Measurements from ENCODE around the gene ADIPOR2.
"Not testable (repeated sequence)": the region's sequence is repeated elsewhere in the genome, so short reads cannot be mapped to it uniquely, and the experiment has no call there.

ADIPOR2 gene

GRCh38 chr12:1705774-1706631 lies 15.1 kb downstream of the ADIPOR2 start:
- no peak overlapping the region for H3K4me3 ChIP-seq (replicated peaks; ENCODE audit: low read depth, low read length)
- peak; percentile 28 for DNase-seq (ENCODE audit: low read depth)
- TF ChIP-seq CTCF (IDR thresholded peaks at IDR 0.05; ENCODE audit: low read length, missing control alignments) = no peak

GRCh38 chr12:1706632-1706980 lies 15.7 kb downstream of the ADIPOR2 start:
- TF ChIP-seq CTCF (IDR thresholded peaks at IDR 0.05; ENCODE audit: low read length, missing control alignments) = no peak
- H3K4me3 ChIP-seq (replicated peaks; ENCODE audit: low read depth, low read length) = no peak overlapping the region
- no peak for DNase-seq (ENCODE audit: low read depth)

GRCh38 chr12:1707051-1707450 lies 16.2 kb downstream of the ADIPOR2 start:
- no peak for DNase-seq (ENCODE audit: low read depth)
- no peak overlapping the region for H3K4me3 ChIP-seq (replicated peaks; ENCODE audit: low read depth, low read length)
- TF ChIP-seq CTCF (IDR thresholded peaks at IDR 0.05; ENCODE audit: low read length, missing control alignments) = no peak

DNA sequence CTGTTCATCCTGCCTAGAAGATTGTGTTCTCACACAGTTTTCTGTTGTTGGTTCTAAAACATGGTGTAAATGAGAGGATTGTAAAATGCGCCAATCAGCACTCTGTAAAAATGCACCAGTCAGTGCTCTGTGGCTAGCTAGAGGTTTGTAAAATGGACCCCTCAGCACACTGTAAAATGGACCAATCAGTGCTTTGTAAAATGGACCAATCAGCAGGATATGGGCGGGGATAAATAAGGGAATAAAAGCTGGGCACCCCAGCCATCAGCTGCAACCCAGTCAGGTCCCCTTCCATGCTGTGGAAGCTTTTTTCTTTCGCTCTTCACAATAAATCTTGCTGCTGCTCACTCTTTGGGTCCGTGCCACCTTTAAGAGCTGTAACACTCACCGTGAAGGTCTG lies 19.1 kb downstream of the ADIPOR2 start:
- DNase-seq (ENCODE audit: low read depth); H3K4me3 ChIP-seq (replicated peaks; ENCODE audit: low read depth, low read length): not testable (repeated sequence)

DNA sequence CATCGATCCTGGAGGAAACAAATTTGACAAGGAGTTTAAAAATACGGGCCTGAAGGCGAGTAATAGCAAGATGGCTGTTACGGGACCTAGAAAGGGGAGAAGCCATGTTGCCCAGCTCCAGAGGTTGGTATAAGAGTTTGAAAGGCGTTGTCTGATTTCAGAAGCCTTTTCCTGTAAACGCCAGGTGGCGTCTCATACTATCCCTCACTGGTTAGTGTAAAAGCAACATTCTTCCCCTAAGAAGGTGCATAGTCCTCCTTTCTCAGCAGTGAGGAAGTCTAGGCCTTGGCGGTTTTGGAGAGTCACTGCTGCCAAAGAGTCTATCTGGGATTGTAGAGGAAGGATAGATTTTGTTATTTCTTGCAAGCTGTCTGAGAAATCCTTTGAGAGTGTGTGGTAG lies 20.0 kb downstream of the ADIPOR2 start:
- not testable (repeated sequence) for H3K4me3 ChIP-seq (replicated peaks; ENCODE audit: low read depth, low read length); DNase-seq (ENCODE audit: low read depth)

GRCh38 chr12:1711536-1712211 lies 20.8 kb downstream of the ADIPOR2 start:
- peak; percentile 77 for DNase-seq (ENCODE audit: low read depth)
- not testable (repeated sequence) for H3K4me3 ChIP-seq (replicated peaks; ENCODE audit: low read depth, low read length)

- not testable (repeated sequence) for H3K4me3 ChIP-seq (replicated peaks; ENCODE audit: low read depth, low read length); DNase-seq (ENCODE audit: low read depth)
Measured at GRCh38 chr12:1712305-1712704, 21.4 kb downstream of the ADIPOR2 start.

DNA sequence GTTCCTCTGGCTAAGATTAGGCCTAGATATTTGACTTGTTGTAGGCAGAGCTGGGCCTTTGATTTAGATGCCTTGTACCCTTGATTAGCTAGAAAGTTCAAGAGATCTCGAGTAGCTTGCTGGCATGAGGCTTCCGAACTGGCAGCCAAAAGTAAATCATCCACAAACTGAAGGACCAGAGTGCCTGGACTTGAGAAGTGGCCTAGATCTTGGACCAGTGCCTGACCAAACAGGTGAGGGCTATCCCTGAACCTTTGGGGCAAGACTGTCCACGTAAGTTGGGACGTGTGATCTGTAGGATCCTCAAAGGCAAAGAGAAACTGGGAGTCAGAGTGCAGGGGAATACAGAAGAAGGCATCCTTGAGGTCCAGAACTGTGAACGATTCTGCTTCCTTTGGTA lies 22.0 kb downstream of the ADIPOR2 start:
- not testable (repeated sequence) for DNase-seq (ENCODE audit: low read depth); H3K4me3 ChIP-seq (replicated peaks; ENCODE audit: low read depth, low read length)

GRCh38 chr12:1713783-1714348 lies 23.0 kb downstream of the ADIPOR2 start:
- not testable (repeated sequence) for DNase-seq (ENCODE audit: low read depth); H3K4me3 ChIP-seq (replicated peaks; ENCODE audit: low read depth, low read length)

- DNase-seq (ENCODE audit: low read depth) = not testable (repeated sequence)
Measured at GRCh38 chr12:1715459-1715858, 24.6 kb downstream of the ADIPOR2 start.

More at GRCh38 chr12:1715459-1715858, 24.6 kb downstream of the ADIPOR2 start:
- H3K4me3 ChIP-seq (replicated peaks; ENCODE audit: low read depth, low read length) = not testable (repeated sequence)
